HG02623 (cell line): ENCODE measurements around the gene CHID1.

Source experiments
- ATAC-seq: cut with Tn5 transposase; IDR thresholded peaks from one replicate; pipeline ENCODE4 v1.9.1; 2021; ENCODE audit warnings: moderate library complexity; ENCODE audit not compliant: unreplicated experiment

The CHID1 gene

GRCh38 chr11:910044-910588, 494 bp downstream of the CHID1 start:
- ATAC-seq: no peak

- ATAC-seq: no peak
These were observed 1.2 kb downstream of the CHID1 start for GRCh38 chr11:909406-909805.

- no peak for ATAC-seq
These were observed 2.3 kb downstream of the CHID1 start for GRCh38 chr11:908273-908672.

- ATAC-seq: no peak
These were observed 2.9 kb downstream of the CHID1 start for GRCh38 chr11:907668-908067.

GRCh38 chr11:905952-906351, 4.7 kb downstream of the CHID1 start:
- ATAC-seq: no peak

- ATAC-seq: no peak
These were observed 6.2 kb downstream of the CHID1 start for GRCh38 chr11:904380-904779.

- ATAC-seq: no peak
These were observed 9.1 kb downstream of the CHID1 start for GRCh38 chr11:901452-902061.

- no peak for ATAC-seq
These were observed 10.1 kb downstream of the CHID1 start for GRCh38 chr11:900545-900944.

GRCh38 chr11:899724-900123, 10.9 kb downstream of the CHID1 start:
- ATAC-seq: no peak

GRCh38 chr11:898540-899190, 11.9 kb downstream of the CHID1 start:
- ATAC-seq: no peak

GRCh38 chr11:898143-898511, 12.5 kb downstream of the CHID1 start:
- no peak for ATAC-seq

GRCh38 chr11:897253-898142, 13.1 kb downstream of the CHID1 start:
- ATAC-seq: no peak

- ATAC-seq: no peak
These were observed 15.1 kb downstream of the CHID1 start for GRCh38 chr11:895331-896110.

- ATAC-seq: no peak
These were observed 15.9 kb downstream of the CHID1 start for GRCh38 chr11:894575-895201.

- ATAC-seq: no peak
These were observed 17.5 kb downstream of the CHID1 start for GRCh38 chr11:893008-893654.

GRCh38 chr11:890794-891540, 19.6 kb downstream of the CHID1 start:
- no peak for ATAC-seq

GRCh38 chr11:889687-890475, 20.7 kb downstream of the CHID1 start:
- ATAC-seq: no peak

GRCh38 chr11:889257-889656, 21.4 kb downstream of the CHID1 start:
- no peak for ATAC-seq
